Measurements from ENCODE around the gene DPP10.

Gene DPP10

GRCh38 chr2:115234186-115234585 is 791.7 kb downstream of the DPP10 start:
- DNase-seq (ENCODE audit: low read depth in 2 of 2) = no peak
- no peak overlapping the region for H3K4me3 ChIP-seq (replicated peaks in 1 of 2; ENCODE audit: low read depth in 2 of 2, low read length in 2 of 2)
- TF ChIP-seq CTCF (IDR thresholded peaks at IDR 0.05; ENCODE audit: low read depth, low read length) = no peak

GRCh38 chr2:115234737-115235136 is 792.3 kb downstream of the DPP10 start:
- no peak overlapping the region for H3K4me3 ChIP-seq (replicated peaks in 1 of 2; ENCODE audit: low read depth in 2 of 2, low read length in 2 of 2)
- no peak for DNase-seq (ENCODE audit: low read depth in 2 of 2)
- no peak for TF ChIP-seq CTCF (IDR thresholded peaks at IDR 0.05; ENCODE audit: low read depth, low read length)

- no peak overlapping the region for H3K4me3 ChIP-seq (replicated peaks in 1 of 2; ENCODE audit: low read depth in 2 of 2, low read length in 2 of 2)
- DNase-seq (ENCODE audit: low read depth in 2 of 2) = no peak
- no peak for TF ChIP-seq CTCF (IDR thresholded peaks at IDR 0.05; ENCODE audit: low read depth, low read length)
Measured at GRCh38 chr2:115248066-115248465, 805.6 kb downstream of the DPP10 start.

- TF ChIP-seq CTCF (IDR thresholded peaks at IDR 0.05; ENCODE audit: low read depth, low read length) = no peak
- no peak overlapping the region for H3K4me3 ChIP-seq (replicated peaks in 1 of 2; ENCODE audit: low read depth in 2 of 2, low read length in 2 of 2)
- DNase-seq (ENCODE audit: low read depth in 2 of 2) = no peak
Measured at GRCh38 chr2:115277366-115277765, 834.9 kb downstream of the DPP10 start.

GRCh38 chr2:115285416-115285815 is 843.0 kb downstream of the DPP10 start:
- no peak overlapping the region for H3K4me3 ChIP-seq (replicated peaks in 1 of 2; ENCODE audit: low read depth in 2 of 2, low read length in 2 of 2)
- no peak for DNase-seq (ENCODE audit: low read depth in 2 of 2)
- no peak for TF ChIP-seq CTCF (IDR thresholded peaks at IDR 0.05; ENCODE audit: low read depth, low read length)

- TF ChIP-seq CTCF (IDR thresholded peaks at IDR 0.05; ENCODE audit: low read depth, low read length) = no peak
- no peak for DNase-seq (ENCODE audit: low read depth in 2 of 2)
- no peak overlapping the region for H3K4me3 ChIP-seq (replicated peaks in 1 of 2; ENCODE audit: low read depth in 2 of 2, low read length in 2 of 2)
Measured at GRCh38 chr2:115290478-115290877, 848.0 kb downstream of the DPP10 start.

GRCh38 chr2:115292742-115293141 is 850.3 kb downstream of the DPP10 start:
- DNase-seq (ENCODE audit: low read depth in 2 of 2) = no peak
- TF ChIP-seq CTCF (IDR thresholded peaks at IDR 0.05; ENCODE audit: low read depth, low read length) = no peak
- no peak overlapping the region for H3K4me3 ChIP-seq (replicated peaks in 1 of 2; ENCODE audit: low read depth in 2 of 2, low read length in 2 of 2)

Measured in cardiac fibroblast (primary cell).